Ovary (tissue), 3 donors: ENCODE measurements around the gene WDFY4.

Experiments
- EP300 ChIP-seq: sonication (generic); formaldehyde crosslinking; IDR thresholded peaks from one replicate; pipeline ENCODE4 v1.6.1; 2017; ENCODE audit warnings: antibody characterized with exemption
- POLR2A ChIP-seq: fragments of 450-650 bp; IDR thresholded peaks from one replicate; pipeline ENCODE4 v1.6.1; 2017; ENCODE audit warnings: antibody characterized with exemption, mild to moderate bottlenecking, moderate library complexity
- TF ChIP-seq, protein P1 (sequence below), 3 donors: fragments of 450-650 bp in 2 of 3; fragments of 200-600 bp in 1 of 3; IDR thresholded peaks; one replicate each; pipeline versions ENCODE4 v1.5.1 to v1.8.0; 2016 to 2022; ENCODE audit warnings: antibody characterized with exemption in 3 of 3, mild to moderate bottlenecking in 1 of 3
- donor health status: DM: no; HTN: no; CAD: no.

- TF ChIP-seq, protein P1, sequence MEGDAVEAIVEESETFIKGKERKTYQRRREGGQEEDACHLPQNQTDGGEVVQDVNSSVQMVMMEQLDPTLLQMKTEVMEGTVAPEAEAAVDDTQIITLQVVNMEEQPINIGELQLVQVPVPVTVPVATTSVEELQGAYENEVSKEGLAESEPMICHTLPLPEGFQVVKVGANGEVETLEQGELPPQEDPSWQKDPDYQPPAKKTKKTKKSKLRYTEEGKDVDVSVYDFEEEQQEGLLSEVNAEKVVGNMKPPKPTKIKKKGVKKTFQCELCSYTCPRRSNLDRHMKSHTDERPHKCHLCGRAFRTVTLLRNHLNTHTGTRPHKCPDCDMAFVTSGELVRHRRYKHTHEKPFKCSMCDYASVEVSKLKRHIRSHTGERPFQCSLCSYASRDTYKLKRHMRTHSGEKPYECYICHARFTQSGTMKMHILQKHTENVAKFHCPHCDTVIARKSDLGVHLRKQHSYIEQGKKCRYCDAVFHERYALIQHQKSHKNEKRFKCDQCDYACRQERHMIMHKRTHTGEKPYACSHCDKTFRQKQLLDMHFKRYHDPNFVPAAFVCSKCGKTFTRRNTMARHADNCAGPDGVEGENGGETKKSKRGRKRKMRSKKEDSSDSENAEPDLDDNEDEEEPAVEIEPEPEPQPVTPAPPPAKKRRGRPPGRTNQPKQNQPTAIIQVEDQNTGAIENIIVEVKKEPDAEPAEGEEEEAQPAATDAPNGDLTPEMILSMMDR (IDR thresholded peaks at IDR 0.05) = no peak
- TF ChIP-seq POLR2A (no peak), EP300 (no peak)
Observed at GRCh38 chr10:49024484-49024883, 339.8 kb downstream of the WDFY4 start.
